DMS114 treated with DMSO at 0.1 percent for 48 hours (cell line): ENCODE results near the gene SLC6A9.
A peak's percentile ranks its signal among the peaks of the same experiment; 100 is the strongest.

Experiments
- DNase-seq: peaks from one replicate; lab custom pipeline; 2025; ENCODE audit not compliant: unreplicated experiment; lab: John Stamatoyannopoulos, UW

The SLC6A9 gene

GRCh38 chr1:44048532-44049215, 17.4 kb upstream of the SLC6A9 start:
- DNase-seq, result no peak

- DNase-seq, result no peak
These were observed 15.9 kb upstream of the SLC6A9 start for GRCh38 chr1:44047131-44047530.

DNA sequence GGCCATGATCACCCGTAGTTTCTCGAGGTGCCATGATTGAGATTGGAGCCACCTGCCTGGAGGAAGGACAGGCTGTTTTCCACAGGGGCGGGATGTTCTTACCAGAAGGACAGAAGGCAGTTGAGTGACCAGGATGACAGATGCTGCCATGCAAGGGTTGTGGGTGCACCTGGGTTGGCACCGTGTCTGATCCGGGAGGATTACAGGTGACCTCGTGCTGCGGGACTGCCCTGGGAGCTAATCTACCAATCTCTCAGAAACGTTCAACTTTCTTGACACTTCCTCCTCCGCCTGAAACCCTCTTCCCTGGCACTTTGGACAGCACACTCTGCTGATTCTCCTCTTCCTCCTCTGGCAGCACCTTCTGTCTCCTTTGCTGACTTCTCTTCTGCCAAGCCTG, 13.8 kb upstream of the SLC6A9 start:
- DNase-seq, result no peak

GRCh38 chr1:44044071-44044801, 13.0 kb upstream of the SLC6A9 start:
- no peak for DNase-seq

DNA sequence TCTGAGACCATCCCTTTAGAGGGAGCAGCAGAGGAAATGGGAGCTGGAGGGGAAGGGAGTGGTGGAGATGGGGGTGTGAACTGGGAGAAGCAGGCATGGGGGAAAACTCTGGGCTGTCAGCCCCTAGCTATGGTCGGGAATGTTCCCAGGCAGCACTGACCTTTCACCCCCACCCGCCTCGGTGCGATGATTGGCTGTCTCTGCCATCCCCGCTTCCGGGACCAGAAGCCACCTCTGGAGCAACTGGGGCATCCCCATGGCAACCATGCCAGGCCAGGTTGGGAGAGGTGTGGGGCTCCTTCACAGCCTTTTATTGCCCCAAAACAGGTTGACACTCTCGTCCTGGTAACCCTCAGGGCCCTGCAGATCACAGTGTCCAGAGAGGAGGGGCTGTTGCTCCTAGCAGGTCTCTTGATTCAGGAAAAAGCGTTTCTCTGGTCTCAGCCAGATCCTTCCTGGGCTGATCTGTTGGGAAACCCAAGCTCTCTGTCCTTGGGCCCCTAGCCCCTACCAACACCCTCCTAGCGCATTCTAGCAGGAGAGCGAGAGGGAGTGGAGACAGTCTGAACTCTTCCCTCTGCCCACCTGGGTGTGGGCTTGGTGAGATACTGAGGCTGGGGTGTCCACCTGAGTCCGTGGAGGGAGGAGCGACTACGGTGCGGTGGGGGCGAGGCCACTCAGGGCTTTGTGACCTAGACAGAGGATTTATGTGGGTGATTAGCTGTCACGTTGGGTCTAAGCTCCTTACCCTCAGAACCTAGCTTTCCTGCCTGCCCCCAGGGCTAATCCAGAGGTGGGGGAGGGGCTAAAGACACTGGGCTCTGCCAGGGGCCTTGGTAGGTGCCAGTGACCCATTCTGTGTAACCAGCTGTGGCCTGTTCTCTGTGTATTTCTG, 12.2 kb upstream of the SLC6A9 start:
- no peak for DNase-seq

DNA sequence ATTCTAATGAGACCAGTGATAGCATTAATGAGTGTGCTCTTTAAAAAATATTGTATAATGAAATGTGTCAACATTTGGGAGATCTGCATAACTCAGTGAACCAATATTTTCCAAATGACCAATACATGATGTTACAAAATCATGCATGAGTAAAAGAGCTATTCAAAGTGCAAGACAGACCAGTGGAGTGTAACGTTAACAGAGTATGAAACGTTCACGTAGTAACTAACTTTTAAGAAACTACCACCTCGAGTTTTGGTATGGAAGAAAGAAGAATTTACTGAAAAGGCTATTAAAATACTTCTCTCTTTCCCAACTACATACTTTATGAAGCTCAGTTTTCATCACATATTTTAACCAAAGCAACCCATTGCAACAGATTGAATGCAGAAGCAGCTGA, 9.6 kb upstream of the SLC6A9 start:
- DNase-seq, result no peak

DNA sequence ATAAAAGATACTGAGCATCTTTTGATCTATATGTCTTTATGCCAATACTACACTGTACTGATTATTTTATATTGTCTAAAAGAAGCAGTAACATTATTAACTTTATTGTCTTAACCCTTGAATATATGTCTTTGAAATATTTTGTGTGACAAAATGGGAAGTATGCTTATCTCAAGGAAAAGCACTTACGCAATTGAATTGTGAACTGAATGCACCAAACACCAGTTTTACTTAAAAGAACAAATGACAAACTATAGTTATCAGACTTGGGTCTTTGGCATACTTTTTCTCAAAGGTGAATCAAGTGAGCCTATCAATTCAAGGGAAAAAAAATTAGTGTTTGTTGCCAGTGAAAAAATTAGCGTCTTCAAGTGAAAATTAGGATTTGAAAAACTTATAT, 9.2 kb upstream of the SLC6A9 start:
- no peak for DNase-seq

GRCh38 chr1:44038876-44039657, 7.8 kb upstream of the SLC6A9 start:
- DNase-seq, result no peak

- DNase-seq, result no peak
These were observed 5.9 kb upstream of the SLC6A9 start for GRCh38 chr1:44037154-44037553.

DNA sequence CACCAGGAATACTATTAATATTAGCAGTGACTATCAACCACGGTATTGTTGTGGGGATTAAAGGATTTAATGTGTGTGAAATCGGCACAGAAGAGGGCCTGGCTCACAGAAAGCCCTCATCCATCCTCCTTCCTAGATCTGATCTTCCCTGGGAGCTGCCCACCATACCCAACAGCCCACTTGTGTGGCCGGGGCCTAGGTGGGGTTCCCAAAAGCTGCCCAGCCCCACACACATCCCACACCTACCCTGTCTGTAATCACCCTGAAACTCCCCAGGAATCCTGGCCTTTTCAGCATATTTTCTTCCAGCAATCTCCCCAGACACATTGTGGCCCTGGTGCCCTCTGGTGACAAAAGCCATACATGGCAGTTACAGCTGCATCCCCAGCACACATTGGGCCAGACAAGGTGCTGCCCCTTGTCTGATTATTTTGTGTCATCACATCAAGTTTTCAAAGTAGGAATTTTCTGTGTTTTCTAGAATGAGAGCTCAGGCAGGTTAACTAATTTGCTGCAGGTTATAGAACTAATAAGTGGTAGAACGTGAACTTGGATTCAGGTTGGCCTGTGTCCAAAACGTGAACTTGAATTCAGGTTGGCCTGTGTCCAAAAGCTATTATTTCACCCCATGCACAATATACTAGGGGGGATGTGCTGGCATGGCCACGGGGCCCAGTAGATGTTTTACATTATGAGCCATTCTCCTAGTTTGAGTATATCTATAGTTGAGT, 5.3 kb upstream of the SLC6A9 start:
- peak; percentile 57 for DNase-seq

- DNase-seq, result no peak
These were observed 4.6 kb upstream of the SLC6A9 start for GRCh38 chr1:44035726-44036408.

DNA sequence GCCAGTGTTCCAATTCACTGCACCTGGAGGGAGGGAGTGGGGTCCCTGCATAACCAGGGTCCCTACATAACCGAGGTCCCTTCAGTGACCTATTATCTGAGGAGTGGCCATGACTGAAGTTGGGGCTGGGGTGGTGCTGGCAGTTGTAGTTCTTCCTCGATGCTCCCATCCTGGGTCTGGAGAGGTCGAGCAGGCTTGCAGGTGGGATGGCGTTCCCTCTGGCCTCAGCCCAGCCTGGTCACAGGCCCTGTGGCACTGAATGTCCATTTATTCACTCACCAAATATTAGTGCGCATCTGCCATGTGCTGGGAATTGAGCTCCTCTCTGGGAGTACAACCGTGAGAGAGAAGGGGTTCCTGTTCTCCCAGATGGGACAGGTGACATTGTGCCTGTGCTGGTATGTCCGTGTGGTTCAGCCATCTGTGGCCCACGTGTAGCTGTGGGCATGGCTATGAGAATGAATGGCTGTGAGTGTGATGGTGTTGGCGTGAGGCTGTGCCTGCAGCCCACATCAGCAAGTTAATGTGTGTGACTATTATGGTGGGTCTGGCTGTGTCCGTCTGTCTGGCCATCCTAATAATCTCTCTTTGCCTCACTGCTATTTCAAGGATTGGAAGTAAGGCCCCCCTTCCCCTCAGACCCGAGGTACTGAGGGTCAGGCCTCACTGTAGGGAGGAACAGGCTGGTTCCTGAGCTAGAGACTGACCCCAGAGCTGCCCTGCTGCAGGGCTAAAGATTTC, 3.9 kb upstream of the SLC6A9 start:
- DNase-seq, result no peak

DNA sequence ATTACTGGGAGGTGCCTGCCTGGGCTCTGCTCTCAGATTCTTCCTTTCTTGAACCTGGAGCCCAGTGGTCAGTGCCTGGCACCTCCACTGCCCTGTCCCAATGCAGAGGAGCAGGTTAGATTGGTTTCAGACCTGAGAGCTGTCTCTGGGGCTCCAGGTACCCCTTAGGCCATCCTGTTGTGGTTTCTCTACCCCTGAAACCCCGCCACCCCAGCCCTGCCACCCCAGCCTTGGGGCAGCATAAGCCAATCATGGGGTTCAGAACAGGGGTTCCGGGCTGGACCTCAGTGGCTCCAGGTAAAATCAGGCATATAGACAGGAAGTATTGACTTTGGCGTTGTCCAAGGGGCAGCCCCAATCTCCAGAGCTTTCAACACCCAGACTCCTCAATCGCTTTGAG, 3.2 kb upstream of the SLC6A9 start:
- no peak for DNase-seq

DNA sequence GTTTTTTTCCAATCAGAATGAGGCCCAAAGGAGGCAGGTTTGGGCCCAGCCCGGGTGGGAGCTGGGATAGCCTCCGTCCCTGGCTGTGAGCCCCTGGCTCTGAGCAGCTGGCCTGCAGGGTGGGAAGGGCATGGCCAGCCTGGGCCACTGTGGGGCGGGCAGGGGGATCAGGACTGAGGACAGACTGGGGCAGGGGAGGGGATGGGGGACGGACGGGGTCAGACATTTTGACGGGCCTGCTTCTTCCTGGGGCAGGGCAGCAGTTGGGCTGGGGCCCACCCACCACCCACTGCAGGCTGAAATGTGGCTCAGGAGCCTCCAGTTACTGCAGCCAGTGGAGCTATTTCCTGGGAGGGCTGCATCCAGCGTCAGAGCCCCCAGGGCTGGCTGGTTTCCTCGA, 2.5 kb upstream of the SLC6A9 start:
- DNase-seq, result no peak

GRCh38 chr1:44033041-44033575, 1.8 kb upstream of the SLC6A9 start:
- no peak for DNase-seq

- no peak for DNase-seq
These were observed 1.0 kb upstream of the SLC6A9 start for GRCh38 chr1:44032170-44032790.

- DNase-seq, result peak; percentile 27
These were observed 534 bp downstream of the SLC6A9 start for GRCh38 chr1:44030605-44031251.
